IPS-NIHi7 (cell line): ENCODE measurements around the gene TFCP2L1.

Experiments
- DNase-seq: peaks from one replicate; pipeline ENCODE4 v3.0.0; 2012; ENCODE audit warnings: mixed read lengths; ENCODE audit errors: extremely low spot score

The TFCP2L1 gene

DNA sequence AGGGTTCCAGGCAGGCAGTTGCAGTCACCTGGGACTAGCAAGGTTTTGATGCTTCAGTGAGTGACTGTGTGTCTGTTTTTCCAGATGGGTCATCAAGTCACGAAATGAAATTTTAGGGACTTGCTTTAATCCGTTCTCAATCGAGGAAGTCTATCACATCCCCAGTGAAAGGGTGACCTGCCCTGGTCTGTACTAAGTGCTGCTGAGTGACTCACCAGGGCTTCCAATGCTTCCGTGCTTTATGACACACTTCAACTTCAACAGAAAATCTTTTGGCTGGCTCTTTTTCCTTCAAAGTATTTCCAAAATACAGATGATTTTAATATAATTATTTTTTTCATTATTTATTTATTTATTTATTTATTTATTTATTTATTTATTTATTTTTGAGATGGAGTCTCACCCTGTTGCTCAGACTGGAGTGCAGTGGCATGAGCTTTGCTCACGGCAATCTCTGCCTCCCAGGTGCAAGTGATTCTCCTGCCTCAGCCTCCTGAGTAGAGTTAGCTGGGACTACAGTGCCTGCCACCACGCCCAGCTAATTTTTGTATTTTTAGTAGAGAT is 18.4 kb downstream of the TFCP2L1 start:
- DNase-seq, result peak; percentile 6

DNA sequence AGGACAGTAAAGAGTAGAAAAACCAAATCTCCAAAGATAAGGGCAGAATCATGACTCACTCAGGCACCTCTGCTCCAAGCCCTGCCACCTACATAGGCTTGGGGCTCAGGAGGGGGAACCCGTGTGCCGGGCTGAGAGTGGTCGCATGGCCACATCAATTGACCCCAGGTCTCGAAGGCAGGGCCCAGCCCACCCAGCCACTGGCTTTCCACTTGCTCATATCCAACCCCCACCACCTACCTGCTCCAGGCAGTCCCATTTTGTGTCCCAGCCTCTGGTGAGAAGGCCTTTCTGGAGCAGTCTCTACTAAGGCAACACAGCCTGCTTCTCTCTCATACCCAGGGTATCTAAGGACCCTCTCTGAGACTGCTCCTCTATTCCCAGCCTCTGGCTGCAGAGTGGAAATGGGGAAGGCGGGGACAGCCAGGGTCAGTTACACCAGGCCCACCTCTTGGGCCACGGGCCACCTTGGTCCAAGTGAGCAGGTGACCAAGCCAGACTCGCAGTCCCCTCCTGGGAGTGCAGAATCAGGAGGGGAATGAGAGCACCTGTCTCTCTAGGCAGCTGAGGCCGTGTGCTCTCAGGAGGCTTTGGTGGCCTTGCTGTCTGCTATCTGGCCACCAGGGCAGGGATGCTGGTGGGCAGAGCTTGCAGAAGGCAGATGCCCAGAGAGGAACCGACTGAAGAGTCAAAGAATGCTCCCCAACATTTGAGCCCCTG is 20.8 kb downstream of the TFCP2L1 start:
- no peak for DNase-seq

DNA sequence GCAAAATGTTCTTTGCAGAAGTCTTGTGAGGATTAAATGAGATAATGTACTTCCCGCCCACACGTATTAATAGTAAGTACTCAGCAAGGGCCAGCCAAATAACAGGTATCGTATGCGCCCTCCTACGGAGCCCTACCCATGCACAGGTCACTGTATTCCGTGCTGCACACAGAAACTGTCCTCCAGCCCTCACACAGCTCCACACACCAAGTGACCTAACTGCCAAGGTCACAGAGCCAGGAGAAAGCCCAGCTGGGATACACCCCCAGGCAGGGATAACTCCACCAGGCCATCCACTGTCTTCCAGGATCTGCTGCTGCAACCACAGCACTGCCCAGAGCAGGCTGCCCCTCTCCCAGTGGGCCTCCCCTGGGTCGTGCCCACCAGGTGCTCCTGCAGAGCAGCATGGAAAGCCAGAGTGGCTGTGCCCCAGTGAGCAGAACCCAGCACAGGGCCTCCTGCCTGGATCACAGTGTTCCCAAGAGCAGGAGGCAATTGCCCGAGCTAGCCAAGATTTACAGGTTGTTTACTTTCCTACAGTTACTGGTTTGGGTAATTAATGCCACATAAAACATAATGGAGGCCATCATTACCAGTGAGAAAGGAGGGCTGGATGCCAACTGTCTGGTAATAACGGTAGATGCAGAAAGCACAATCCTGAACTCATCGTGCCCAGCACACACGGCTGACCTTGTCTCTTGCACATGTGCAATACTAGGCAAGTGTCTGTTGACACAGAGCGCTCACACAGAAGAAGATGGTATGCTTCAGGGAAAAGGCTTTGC is 24.4 kb downstream of the TFCP2L1 start:
- no peak for DNase-seq

DNA sequence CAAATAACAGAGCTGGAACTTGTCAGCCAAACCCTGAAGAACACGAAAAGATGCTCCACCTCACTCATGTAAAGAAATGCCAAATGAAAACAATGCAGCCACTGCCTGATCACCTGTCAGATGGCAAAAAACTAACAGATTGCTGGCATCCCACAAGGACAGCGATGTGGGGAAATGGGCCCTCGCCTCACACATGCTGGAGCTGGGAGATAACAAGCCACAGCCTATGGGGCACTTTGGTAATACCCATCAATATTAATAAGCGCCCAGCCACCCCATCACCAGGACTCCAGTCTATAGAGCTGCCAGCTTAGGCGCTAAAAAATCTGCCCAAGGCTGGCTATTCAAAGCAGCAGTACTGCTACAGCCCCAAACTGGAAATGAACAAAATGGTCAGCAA is 27.0 kb downstream of the TFCP2L1 start:
- no peak for DNase-seq

DNA sequence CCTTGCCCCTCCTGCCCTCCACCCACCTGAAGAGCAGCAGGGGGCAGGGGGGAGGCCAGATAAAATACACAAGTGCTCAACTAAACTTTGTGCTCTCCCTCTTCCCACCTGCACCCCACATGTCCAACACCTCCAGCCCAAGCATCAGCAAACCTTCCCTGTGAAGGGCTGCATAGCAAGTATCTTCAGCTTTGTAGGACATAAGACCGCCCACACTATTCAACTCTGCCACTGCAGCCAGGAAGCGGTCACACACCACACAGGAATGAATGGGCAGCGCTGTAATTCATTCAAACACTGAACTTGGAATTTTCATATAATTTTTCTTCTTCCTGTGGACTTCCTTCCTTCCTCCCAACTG is 27.5 kb downstream of the TFCP2L1 start:
- no peak for DNase-seq

DNA sequence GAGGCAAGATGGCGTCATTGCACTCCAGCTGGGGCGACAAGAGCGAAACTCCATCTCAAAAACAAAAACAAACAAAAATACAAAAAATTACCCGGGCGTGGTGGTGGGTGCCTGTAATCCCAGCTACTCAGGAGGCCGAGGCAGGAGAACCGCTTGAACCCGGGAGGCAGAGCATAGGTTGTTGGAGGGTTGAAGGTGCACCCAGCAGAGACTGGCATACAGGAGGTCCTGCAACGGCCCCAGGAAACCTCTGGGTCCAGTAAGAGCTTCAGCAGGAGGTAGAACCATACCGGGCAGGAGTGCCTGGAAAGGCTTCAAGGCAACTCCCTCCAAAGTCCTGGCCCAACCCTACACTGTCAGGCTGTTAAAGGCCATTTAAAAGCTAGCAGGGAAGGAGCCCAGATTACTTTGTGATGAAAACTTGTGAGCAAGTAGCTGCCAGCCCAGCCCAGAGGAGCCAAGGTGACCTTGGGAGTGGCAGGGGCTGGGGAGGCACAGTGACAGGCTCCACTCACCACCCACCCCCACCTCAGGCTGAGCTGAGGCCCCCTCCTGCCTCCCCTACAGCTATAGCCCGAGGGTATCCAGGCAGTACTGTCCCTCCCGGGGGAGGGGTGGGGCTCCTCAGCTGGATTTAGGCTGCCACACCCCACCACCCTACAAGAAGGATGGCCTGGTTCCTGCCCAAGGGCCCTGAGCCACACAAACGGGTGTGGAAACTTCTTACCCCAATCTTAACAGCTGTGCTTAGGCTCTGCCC is 28.1 kb downstream of the TFCP2L1 start:
- no peak for DNase-seq

DNA sequence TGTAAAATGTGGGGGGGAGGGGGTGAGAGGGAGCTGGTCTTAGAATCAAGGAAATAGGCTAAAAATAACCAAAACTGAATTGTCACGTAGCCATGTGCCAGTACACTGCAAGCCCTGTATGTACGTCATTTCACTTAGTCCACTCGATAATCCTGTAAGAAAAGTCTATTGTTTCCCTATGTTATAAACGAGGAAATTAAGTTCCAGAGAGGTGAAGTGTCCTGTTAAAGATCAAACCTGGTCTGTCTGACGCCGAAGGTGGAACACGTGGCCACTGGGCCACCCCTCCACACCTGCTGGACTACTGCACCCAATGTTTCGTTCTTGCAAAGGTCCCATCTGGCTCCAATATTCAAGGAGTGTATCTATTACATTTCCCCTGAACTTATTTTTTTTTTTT is 29.6 kb downstream of the TFCP2L1 start:
- no peak for DNase-seq

DNA sequence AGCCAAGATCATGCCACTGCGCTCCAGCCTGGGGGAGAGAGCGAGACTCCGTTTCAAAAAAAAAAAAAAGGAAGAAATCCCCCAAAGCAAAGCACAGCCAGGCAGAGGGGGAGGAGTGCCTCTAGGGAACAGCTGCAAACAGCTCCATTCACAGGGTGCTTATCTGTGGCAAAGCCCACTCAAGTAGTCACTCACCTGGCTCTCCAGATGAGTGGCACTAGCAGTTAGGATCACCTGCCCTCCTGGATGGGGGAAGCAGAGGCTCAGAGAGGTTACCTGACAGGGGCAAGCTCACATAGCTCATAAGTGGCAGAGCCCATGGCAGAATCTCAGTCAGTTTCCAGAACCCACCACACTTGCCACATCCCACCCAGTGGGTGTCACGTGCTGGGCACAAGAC is 30.3 kb downstream of the TFCP2L1 start:
- no peak for DNase-seq

DNA sequence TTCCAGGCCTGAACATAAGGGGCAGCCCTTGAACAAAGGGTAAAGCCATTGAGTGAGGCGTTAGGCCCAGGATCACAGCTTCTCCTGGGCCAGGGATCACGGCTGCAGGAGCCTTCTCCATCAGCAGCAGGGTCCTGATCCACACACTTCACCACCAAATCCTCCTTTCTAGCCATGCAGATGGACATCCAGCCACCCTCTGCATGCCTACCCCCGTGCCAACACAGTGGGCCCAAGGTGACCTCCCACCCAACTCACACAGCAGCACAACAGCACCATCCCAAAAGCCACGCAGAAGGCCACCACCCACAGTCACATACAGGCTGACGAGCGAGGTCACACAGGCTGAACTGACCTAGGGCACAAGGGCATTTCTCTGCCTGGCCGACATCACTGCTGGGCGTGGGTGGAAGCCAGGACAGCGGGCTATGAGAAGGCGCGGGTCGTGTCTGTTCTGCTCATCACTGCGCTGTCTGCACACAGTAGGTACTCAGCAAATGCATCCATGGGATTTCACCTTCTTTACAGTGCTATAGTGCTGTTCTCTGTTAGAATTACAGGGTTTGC is 31.2 kb downstream of the TFCP2L1 start:
- no peak for DNase-seq

DNA sequence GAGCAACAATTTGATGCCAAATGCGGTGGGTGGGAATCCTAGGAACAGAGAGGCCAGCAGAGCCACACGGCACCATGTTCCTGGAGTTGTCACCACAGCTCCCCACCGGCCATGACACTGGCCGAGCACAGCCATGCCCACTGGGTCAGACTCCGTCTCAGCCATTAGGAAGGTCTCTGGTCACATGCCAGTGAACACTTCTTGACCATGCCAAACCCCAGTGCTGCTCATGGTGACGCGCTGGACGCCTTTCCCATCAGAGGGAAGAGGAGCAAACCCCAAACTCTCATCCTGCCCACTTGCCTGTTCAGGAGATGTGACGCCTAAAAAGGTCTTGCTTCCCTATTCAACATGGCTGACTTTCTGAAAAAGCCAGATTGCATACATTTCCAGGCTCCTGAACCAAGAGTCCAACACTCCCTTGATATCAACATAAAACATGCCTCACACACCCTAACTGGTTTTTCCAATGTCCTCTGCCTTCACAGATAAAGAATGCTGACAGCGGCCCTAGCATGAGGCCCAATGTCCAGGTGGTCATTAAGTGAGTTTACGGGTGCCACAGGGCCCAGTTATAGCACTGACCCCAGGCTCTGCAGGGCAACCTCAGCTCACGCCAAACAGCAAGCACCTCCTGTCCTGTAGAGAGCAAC is 31.9 kb downstream of the TFCP2L1 start:
- no peak for DNase-seq

DNA sequence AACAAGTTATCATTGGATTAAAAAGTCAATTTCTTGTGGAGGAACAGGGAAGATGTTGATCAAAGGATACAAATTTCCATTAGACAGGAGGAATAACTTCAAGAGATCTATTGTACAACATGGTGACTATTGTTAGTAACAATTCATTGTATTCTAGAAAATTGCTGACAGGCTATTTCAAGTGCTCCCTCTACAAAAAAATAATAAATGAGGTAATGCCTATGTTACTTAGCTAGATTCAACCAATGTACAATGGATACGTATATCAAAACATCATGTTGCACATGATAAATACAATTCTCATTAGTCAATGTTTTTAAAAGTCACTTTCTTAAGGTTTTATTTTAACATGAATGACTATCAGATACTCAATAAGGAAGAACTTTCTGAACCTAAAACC is 33.5 kb downstream of the TFCP2L1 start:
- no peak for DNase-seq

DNA sequence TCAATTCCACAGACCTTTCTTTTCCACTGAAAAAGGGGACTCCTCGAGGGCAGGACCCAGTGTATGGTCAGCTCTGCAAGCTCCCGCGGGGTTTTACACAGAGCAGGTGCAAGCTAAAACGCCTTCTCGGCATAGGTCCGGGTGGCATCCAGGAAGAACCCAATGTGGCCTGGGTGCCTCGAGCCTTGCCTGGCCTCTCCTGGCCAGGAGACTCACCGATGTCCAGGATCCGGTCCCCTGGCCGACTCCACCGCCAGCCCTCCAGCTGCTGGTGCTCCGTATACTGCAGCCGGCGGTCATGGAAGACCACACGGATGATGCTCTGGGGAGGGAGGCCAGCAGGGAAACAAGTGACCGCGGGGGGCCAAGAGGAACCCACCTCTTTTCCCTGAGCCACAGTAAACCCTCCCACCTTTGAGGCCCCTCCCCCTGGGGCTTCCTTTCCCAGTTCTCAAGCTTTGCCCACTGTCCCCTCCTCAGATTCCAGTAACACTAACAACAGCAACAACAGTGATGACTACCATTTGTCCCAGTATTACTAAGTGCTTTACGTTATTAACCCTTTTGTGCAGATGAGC is 36.1 kb downstream of the TFCP2L1 start:
- no peak for DNase-seq

DNA sequence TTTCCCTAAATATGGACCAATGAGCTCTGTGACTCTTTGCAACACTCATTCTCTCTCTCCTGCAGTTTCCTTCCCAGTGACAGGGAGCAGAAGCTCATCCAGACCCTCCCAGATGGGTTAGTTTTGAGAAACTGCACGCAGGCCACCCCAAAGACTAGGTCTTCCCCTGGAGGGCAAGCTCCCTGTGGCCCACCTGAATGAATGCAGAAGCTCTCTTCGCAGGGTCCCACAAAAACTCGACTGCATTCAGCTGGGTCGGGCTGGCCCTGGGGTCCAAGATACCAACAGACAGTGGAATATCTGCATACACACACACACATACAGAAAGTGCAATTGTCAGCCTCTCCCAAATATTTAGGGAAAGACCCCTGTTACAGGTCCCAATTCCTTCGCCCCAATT is 37.0 kb downstream of the TFCP2L1 start:
- DNase-seq, result no peak

DNA sequence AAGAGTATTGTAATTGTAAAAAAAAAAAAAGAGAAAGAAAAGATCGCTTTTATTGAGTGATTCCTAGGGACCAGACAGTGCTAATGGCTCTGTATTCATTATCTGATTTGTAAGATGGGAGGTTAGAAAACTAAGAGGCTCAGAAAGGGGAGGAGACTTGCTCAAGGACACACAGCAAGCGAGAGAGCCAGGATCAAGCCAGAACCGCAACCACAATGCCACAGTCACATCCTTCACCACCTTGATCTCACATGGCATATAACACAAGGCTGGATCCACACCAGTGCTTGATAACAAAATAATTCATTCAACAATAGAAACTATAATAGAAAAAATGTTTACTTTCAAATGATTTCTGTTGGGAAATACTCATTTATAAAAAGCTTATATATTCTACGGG is 37.5 kb downstream of the TFCP2L1 start:
- DNase-seq, result no peak

DNA sequence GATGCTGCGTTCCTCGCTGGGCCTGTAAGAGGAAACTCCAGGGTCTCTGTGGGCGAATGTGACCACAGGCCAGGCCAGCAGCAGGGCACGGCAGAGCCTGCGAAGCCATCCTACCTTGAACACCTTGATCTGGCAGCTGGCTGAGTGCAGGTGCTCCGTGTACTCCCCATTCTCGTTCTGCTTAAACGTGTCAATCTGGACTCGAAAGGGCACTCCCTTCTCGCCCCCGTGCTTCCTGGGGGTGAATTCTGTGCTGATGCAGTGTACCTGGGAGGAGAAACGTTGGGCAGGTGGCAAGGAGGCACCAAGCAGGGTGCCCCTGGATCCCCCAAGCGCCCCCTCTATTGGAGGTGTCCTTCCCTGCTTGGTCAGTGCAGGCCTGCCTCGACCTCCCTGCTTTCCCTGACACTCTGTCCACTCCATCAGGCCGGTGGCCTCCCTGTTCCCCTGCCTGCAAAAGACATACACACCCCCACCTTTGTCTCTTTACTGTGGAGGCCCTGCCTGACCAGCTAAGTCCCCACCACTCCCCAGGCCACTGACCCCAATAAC is 38.2 kb downstream of the TFCP2L1 start:
- no peak for DNase-seq

DNA sequence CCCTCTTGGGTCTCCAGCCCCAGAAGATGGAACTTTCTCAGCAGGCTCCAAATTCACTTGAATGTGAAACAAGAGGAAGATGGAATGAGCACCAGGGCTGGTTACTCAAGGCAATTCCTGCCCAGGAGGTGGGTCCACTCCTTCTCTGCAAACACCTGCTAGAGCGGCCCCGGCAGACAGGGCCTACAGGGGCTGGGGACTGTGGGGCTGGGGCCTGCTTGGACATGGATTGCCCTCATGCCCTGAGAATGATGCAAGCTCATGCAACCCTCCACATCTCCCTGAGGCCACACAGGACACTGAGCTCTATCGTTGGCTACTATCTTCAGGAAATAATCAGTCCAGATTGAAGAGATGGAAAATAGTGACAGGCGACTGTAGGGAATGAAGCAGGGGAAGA is 39.1 kb downstream of the TFCP2L1 start:
- DNase-seq, result no peak

DNA sequence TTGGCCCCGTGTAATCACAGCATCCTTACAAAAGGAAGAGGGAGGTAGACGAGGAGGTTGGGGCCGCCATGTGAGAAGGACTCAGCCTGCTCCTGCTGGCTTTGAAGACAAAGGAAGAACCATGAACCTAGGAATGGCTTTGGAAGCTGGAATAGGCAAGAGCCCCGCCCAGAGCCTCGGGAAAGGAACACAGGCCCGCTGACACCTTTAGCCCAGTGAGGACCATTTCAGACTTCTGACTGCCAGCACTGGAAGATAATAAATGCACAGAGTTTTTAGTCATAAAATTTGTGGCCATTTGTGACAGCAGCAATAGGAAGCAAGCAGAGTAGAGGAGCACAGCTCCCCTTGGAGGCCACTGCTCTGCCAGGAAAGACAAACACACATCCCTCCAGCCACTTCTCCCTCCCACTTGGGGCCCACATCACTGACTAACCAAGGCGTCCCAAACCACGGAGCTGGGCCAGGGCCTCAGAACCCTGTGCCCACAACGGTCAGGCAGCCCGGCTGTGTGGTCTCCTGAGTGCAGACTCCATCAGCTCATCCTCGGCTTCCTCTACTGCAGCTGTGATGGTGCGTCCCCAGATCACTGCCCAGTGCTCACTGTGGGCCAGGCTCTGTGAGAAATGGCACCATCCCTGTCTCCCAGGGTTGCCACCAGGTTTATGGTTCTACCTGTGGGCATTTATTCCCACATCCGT is 39.7 kb downstream of the TFCP2L1 start:
- DNase-seq, result no peak

DNA sequence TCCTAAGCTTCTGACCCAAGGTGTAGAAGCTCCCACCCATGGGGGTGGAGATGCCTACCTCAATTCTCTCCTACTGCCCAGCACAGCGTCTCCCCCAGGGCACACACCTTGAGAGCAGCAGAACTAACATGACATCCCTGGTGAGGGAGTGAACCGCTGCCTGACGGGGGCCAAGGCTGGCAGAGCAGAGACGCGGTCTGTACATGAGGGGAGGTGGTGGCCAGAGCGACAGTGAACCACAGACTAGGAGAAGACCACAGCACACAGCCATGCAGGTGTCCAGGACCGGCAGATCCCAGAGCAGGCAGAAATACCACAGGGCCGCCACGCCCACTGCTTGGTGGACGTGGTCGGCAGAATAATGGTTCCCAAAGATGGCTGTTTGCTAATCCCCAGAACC is 40.4 kb downstream of the TFCP2L1 start:
- DNase-seq, result no peak

DNA sequence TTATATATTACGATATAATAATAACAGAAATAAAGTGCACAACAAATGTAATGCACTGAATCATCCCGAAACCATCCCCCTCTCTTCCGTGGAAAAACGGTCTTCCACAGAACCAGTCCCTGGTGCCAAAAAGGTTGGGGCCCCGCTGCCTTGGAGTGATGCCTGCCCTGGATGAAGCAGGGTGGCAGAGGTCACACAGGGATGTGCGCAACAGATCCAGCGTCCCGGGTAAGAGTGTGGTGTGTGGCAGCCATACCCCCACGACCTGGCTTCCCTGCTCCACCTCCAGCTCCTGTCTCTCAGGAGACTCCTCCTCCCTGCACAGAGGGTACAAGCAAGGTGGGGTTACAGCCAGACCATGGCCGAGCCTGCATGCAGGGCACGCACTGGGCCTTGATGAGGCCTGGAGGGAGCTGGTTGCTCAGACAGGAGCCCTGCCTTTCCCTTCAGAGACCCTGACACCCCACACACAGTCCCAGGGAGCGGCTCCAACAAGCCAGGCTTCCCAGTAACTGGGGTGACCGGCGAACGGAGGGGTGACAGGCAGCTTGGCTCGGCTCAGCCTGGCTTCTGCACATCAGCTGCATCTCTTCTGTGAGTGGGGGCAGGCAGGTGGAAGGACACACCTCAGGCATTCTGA is 41.1 kb downstream of the TFCP2L1 start:
- DNase-seq, result no peak

DNA sequence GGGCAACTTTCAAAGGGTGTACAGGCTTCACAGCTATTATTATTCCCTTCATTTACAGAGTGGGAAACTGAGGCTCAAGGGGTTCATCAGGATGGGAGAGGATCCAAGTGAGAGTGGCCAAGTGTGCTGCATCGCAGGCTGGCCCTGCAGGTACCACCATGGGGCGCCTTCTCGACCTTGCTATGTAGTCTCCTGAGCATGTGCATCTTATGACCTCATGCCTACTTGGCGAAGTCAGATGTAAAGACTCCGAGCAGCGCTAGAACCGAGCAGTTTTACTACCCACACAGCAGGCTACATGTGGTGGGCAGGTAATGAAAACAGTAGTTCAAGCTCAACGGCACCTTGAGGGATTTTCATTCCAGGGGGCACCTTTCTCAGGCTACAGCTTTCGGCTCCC is 42.0 kb downstream of the TFCP2L1 start:
- no peak for DNase-seq
